Ovary (tissue), 3 donors: ENCODE data around the gene GRHL3.

ENCODE experiments used
- POLR2A ChIP-seq: fragments of 450-650 bp; IDR thresholded peaks from one replicate; pipeline ENCODE4 v1.6.1; 2017; ENCODE audit warnings: antibody characterized with exemption, mild to moderate bottlenecking, moderate library complexity
- TF ChIP-seq, protein P1 (sequence below), 3 donors: fragments of 450-650 bp in 2 of 3; fragments of 200-600 bp in 1 of 3; IDR thresholded peaks; one replicate each; pipeline versions ENCODE4 v1.5.1 to v1.8.0; 2016 to 2022; ENCODE audit warnings: antibody characterized with exemption in 3 of 3, mild to moderate bottlenecking in 1 of 3
- donor health status: DM: no; HTN: no; CAD: no.

DNA sequence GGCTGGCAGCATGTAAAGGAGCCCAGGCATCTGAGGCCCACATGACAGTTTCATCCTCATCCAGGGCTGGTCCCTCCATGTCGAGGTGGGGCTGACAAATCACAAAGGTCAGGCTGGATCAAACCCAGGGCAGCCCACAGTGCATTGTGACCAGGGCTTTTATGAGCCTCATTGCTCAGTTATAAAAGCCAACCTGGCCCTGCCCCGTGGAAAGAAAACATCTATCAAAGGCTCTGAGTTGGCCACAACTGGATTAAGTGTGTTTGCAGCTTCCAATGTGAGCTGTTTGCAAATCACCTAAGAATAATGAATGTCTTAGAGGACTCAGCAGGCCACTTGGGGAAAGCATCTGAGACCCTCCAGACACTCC is 45.4 kb downstream of the GRHL3 start:
- TF ChIP-seq, protein P1, sequence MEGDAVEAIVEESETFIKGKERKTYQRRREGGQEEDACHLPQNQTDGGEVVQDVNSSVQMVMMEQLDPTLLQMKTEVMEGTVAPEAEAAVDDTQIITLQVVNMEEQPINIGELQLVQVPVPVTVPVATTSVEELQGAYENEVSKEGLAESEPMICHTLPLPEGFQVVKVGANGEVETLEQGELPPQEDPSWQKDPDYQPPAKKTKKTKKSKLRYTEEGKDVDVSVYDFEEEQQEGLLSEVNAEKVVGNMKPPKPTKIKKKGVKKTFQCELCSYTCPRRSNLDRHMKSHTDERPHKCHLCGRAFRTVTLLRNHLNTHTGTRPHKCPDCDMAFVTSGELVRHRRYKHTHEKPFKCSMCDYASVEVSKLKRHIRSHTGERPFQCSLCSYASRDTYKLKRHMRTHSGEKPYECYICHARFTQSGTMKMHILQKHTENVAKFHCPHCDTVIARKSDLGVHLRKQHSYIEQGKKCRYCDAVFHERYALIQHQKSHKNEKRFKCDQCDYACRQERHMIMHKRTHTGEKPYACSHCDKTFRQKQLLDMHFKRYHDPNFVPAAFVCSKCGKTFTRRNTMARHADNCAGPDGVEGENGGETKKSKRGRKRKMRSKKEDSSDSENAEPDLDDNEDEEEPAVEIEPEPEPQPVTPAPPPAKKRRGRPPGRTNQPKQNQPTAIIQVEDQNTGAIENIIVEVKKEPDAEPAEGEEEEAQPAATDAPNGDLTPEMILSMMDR (IDR thresholded peaks at IDR 0.05), result no peak
- no peak for TF ChIP-seq POLR2A
